Breast epithelium (tissue), 3 donors: ENCODE data around the gene SAT1.

Experiments used
- POLR2A ChIP-seq: fragments of 450-650 bp; IDR thresholded peaks from one replicate; pipeline ENCODE4 v1.6.1; 2016; ENCODE audit warnings: antibody characterized with exemption, mild to moderate bottlenecking, moderate library complexity
- POLR2AphosphoS5 ChIP-seq, 3 donors: sonication (generic); formaldehyde crosslinking; IDR thresholded peaks; one replicate each; pipeline ENCODE4 v1.6.1; 2017; ENCODE audit warnings: antibody characterized with exemption in 3 of 3
- TF ChIP-seq, protein P1 (sequence below), 3 donors: fragments of 450-650 bp; IDR thresholded peaks; one replicate each; pipeline ENCODE4 v1.5.1; 2016 to 2017; ENCODE audit warnings: antibody characterized with exemption in 3 of 3, mild to moderate bottlenecking in 3 of 3, moderate library complexity in 3 of 3

- TF ChIP-seq, protein P1, sequence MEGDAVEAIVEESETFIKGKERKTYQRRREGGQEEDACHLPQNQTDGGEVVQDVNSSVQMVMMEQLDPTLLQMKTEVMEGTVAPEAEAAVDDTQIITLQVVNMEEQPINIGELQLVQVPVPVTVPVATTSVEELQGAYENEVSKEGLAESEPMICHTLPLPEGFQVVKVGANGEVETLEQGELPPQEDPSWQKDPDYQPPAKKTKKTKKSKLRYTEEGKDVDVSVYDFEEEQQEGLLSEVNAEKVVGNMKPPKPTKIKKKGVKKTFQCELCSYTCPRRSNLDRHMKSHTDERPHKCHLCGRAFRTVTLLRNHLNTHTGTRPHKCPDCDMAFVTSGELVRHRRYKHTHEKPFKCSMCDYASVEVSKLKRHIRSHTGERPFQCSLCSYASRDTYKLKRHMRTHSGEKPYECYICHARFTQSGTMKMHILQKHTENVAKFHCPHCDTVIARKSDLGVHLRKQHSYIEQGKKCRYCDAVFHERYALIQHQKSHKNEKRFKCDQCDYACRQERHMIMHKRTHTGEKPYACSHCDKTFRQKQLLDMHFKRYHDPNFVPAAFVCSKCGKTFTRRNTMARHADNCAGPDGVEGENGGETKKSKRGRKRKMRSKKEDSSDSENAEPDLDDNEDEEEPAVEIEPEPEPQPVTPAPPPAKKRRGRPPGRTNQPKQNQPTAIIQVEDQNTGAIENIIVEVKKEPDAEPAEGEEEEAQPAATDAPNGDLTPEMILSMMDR (IDR thresholded peaks at IDR 0.05) = no peak
- no peak for TF ChIP-seq POLR2A
- TF ChIP-seq POLR2AphosphoS5 (IDR thresholded peaks at IDR 0.05) = no peak
These were observed 21.6 kb downstream of the SAT1 start for GRCh38 chrX:23804578-23804977.
